Measurements from ENCODE around the gene NPPC. TPM values are rescaled to one million over a fixed set of nuclear protein-coding genes. Genes with fewer than 3 reads are reported as not detected.

The NPPC gene
- not detected in 2 replicates for total RNA-seq

GRCh38 chr2:231926180-231926741, at the start of gene NPPC:
Gene NPPC, minus strand, starts transcription at chr2:231926396. Its CDS starts 147 bp downstream, at chr2:231926249.

DNA sequence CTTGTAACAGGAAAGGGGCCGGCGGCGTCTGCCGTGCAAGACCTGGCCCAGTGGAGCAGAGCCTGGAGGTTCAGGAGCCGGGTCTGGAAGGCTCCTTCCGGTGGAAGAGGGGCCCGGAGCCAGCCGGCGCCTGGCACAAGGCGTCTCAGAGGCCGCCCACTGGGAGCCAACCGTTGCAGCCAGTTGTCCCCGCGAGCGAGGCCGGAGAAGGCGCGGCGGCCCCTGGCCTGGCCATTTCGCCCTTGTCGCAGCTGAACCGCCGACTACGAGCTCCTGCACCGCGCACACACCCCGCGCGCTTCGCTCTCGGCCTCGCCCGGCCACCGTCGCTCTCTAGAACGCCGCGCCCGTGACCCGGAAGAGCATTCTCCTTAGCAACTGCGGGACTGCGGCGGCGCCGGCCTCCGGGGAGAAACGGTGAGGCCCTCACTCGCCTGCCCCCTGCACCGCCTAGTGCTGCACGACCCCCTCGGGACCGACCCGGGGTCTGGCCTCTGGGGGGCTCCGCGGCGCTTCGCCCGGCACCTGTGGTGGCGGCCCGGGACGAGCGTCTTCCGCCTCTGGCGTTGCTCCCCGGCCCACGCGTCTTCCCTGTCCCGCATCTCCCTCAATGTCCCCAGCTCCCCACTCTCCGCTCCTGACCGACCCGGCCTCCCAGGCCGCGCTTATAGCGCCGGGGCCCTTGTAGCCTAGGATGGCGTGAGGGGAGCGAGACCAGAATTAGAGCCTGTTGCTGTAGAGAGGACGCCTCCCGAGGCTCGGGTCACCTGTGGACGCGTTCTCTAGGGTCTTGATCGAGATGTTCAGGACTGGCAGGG, 35.4 kb upstream of the NPPC start, which contains the start of gene DIS3L2:
TSS of gene DIS3L2 (plus strand) at position 365 of the 818 bp plus-strand sequence. CDS start 53,215 bp downstream, outside the sequence.

Other genes with a start within 250 kb of the NPPC start
- 494 and 552 TPM in 2 replicates for gene PTMA, start 217.9 kb downstream of the NPPC start, total RNA-seq
- gene PDE6D, start 145.1 kb downstream of the NPPC start, total RNA-seq = 15.5 and 19.0 TPM in 2 replicates
- gene COPS7B, start 140.0 kb downstream of the NPPC start, total RNA-seq = 10.5 TPM in 2 replicates
- gene DIS3L2, start 35.3 kb upstream of the NPPC start, total RNA-seq = 9.0 and 10.8 TPM in 2 replicates

All from cardiac ventricle fibroblast (primary cell).